Retinal pigment epithelial cell (primary cell): ENCODE results near the gene FMNL2.

Experiments used
- DNase-seq: peaks from one replicate; pipeline ENCODE4 v3.0.0-alpha.2; 2010; ENCODE audit warnings: low read depth
- H3K4me3 ChIP-seq: 2 replicates; pipeline ENCODE4 v1.5.1; 2011; ENCODE audit warnings: mild to moderate bottlenecking, low read length, control low read depth, moderate library complexity
- CTCF ChIP-seq: conservative IDR thresholded peaks from 2 replicates; pipeline ENCODE4 v1.5.1; 2011; ENCODE audit warnings: low read depth, low read length, control low read depth, inconsistent platforms

Gene FMNL2

GRCh38 chr2:152510621-152511020 is 175.6 kb downstream of the FMNL2 start:
- TF ChIP-seq CTCF, result no peak
- DNase-seq, result no peak
- H3K4me3 ChIP-seq, result no peak overlapping the region

- no peak overlapping the region for H3K4me3 ChIP-seq
- TF ChIP-seq CTCF, result no peak
- no peak for DNase-seq
Measured at GRCh38 chr2:152511981-152512380, 177.0 kb downstream of the FMNL2 start.

- no peak for DNase-seq
- no peak for TF ChIP-seq CTCF
Measured at GRCh38 chr2:152513029-152513428, 178.1 kb downstream of the FMNL2 start.

GRCh38 chr2:152513681-152514080 is 178.7 kb downstream of the FMNL2 start:
- H3K4me3 ChIP-seq, result no peak overlapping the region
- no peak for DNase-seq
- no peak for TF ChIP-seq CTCF

More at GRCh38 chr2:152513029-152513428, 178.1 kb downstream of the FMNL2 start:
- H3K4me3 ChIP-seq, result no peak overlapping the region

GRCh38 chr2:152518034-152518433 is 183.1 kb downstream of the FMNL2 start:
- H3K4me3 ChIP-seq, result no peak overlapping the region
- no peak for TF ChIP-seq CTCF
- DNase-seq, result no peak

GRCh38 chr2:152518641-152519580 is 183.9 kb downstream of the FMNL2 start:
- TF ChIP-seq CTCF, result no peak
- DNase-seq, result no peak
- peak overlapping the region; percentile 29 for H3K4me3 ChIP-seq

GRCh38 chr2:152519581-152519952 is 184.6 kb downstream of the FMNL2 start:
- H3K4me3 ChIP-seq, result peak overlapping the region; percentile 29
- no peak for TF ChIP-seq CTCF
- DNase-seq, result peak; percentile 52
